HT-29 (cell line): ENCODE measurements around the gene TMPRSS11F. TPM values are rescaled to one million over a fixed set of nuclear protein-coding genes. Genes with fewer than 3 reads are reported as not detected.

Experiments used
- DNase-seq: peaks from one replicate; pipeline ENCODE4 v3.0.0-alpha.2; 2015; ENCODE audit warnings: low spot score
- small RNA-seq: library from RNA; depleted of rRNA; stranded (forward); fragments of <200 nt; gene quantifications from one replicate; pipeline ENCODE3, GENCODE V24; 2014
- total RNA-seq: library from RNA; depleted of rRNA; stranded (reverse); fragments of >200 nt; shearing (Covaris generic); gene quantifications from 2 replicates; pipeline ENCODE4 v1.2.3, GENCODE V29; 2014; rRNA removed

Gene TMPRSS11F
- total RNA-seq, 1 experiment from 2014 or later = not detected

GRCh38 chr4:68077737-68078136, 51.9 kb downstream of the TMPRSS11F start:
- no peak for DNase-seq

- DNase-seq = no peak
These were observed 52.4 kb downstream of the TMPRSS11F start for GRCh38 chr4:68077301-68077700.

GRCh38 chr4:68076194-68076593, 53.5 kb downstream of the TMPRSS11F start:
- peak; percentile 17 for DNase-seq

- DNase-seq = no peak
These were observed 55.3 kb downstream of the TMPRSS11F start for GRCh38 chr4:68074397-68074796.

- DNase-seq = no peak
These were observed 59.4 kb downstream of the TMPRSS11F start for GRCh38 chr4:68070302-68070701.

GRCh38 chr4:68062501-68062900, 67.2 kb downstream of the TMPRSS11F start:
- no peak for DNase-seq

- no peak for DNase-seq
These were observed 91.4 kb downstream of the TMPRSS11F start for GRCh38 chr4:68038272-68038671.

GRCh38 chr4:68021185-68021584, 108.5 kb downstream of the TMPRSS11F start:
- peak; percentile 19 for DNase-seq

GRCh38 chr4:68011684-68012083, 118.0 kb downstream of the TMPRSS11F start:
- DNase-seq = no peak

Small RNAs within 50 kb of the gene (small RNA-seq; reads per million reads assigned to genes)
- gene RNU6-95P = not detected

Other genes with a start within 250 kb of the TMPRSS11F start
- gene TMPRSS11D, start 245.9 kb downstream of the TMPRSS11F start, total RNA-seq = not detected in 2 replicates
- not detected in 2 replicates for gene TMPRSS11A, start 166.4 kb downstream of the TMPRSS11F start, total RNA-seq
- not detected in 2 replicates for gene TMPRSS11B, start 115.8 kb upstream of the TMPRSS11F start, total RNA-seq
- gene YTHDC1, start 220.2 kb upstream of the TMPRSS11F start, total RNA-seq = 27.7 and 27.8 TPM in 2 replicates